ENCODE results near the gene BSG. TPM values are rescaled to one million over a fixed set of nuclear protein-coding genes. Genes with fewer than 3 reads are reported as not detected.

BSG gene
- total RNA-seq, 3 donors from 2014 or later, result 270 to 515 (median 282) TPM

DNA sequence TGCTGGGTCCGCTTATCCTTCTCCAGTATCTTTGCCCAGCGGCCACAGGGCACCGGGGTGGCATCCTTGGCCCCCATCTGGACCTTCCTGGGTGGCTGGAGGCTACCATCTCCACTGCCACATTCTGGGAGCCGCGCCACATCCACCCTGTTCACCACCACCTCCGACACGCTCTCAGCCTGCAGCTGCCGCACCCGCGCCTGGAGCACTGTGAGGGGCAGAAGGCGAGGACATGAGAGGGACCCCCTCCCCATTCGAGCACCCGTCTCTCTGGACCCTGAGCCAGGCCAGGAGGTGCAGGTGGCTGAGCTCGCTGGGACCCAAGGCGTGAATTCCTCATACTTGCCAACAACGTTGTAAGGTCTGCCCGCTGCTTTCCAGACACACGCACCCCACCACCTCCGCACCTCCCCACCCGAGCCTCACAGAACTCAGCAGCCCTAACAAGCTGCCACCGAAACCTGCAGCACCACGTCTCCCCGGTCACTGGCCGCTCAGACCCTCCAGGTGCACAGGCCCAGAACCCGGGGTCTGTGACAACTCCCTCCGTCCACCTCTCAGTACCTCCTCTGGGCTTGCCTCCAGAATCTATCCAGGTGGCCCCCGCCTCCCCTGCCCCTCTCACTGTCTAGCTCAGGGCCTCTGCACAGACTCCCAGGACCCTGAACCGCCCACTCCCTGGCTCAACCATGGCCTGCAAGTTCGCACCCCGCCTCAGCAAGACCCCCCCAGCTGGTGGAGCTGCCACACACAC is 57.7 kb downstream of the BSG start:
- TF ChIP-seq, protein P1, sequence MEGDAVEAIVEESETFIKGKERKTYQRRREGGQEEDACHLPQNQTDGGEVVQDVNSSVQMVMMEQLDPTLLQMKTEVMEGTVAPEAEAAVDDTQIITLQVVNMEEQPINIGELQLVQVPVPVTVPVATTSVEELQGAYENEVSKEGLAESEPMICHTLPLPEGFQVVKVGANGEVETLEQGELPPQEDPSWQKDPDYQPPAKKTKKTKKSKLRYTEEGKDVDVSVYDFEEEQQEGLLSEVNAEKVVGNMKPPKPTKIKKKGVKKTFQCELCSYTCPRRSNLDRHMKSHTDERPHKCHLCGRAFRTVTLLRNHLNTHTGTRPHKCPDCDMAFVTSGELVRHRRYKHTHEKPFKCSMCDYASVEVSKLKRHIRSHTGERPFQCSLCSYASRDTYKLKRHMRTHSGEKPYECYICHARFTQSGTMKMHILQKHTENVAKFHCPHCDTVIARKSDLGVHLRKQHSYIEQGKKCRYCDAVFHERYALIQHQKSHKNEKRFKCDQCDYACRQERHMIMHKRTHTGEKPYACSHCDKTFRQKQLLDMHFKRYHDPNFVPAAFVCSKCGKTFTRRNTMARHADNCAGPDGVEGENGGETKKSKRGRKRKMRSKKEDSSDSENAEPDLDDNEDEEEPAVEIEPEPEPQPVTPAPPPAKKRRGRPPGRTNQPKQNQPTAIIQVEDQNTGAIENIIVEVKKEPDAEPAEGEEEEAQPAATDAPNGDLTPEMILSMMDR (IDR thresholded peaks at IDR 0.05), result no peak
- TF ChIP-seq POLR2AphosphoS5 (IDR thresholded peaks at IDR 0.05), result no peak
- H3K9me3 ChIP-seq, result no peaks in the 10 kb centered on the region
- DNase-seq (ENCODE audit: low spot score in 2 of 2), result no peak
- H3K4me3 ChIP-seq, result no peak overlapping the region
- peaks cover 4 to 13% of the 10 kb centered on the region in 2 donors for H3K4me1 ChIP-seq
- H3K27ac ChIP-seq, result no peak overlapping the region
- no peaks in the 10 kb centered on the region for H3K36me3 ChIP-seq
- no peaks in the 10 kb centered on the region for H3K27me3 ChIP-seq
- intact Hi-C loops (cut with DNase I; ENCODE audit: low total_unique reads), result no loop called here

DNA sequence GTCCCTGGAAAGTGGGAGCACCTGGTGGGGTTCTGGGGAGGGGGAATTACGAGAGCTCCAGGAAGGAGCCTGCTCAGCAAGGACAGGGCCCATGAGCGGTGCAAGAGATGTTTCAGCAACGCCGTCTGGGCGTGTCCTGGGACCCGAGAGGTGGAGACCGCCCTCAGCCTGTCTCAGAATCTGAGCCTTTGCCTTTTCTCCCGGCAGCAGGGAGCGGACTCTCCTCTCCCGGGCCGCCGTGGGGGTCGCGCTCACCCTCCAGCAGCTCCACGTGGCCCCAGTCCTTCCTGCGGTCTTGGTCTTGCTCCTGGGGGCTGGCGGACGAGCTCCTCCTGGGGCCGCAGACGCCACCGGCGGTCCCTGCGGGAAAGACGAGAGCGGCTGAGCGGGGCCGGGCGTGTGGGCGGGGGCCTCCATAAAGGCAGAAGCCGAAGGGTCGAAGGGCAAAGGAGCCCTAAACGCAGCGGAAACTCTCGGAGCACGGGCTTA is 60.2 kb downstream of the BSG start:
- TF ChIP-seq, protein P1 (IDR thresholded peaks at IDR 0.05), result no peak
- no peak for TF ChIP-seq POLR2A (IDR thresholded peaks at IDR 0.05)
- no peak for TF ChIP-seq POLR2AphosphoS5 (IDR thresholded peaks at IDR 0.05)
- DNase-seq (ENCODE audit: low spot score in 2 of 2), result no peak
- Histone ChIP-seq H3K27me3 (no peaks in the 10 kb centered on the region), H3K27ac (peak overlapping the region; percentile 54 to 55), H3K4me3 (peak overlapping the region; percentile 65 to 78 (median 69)), H3K36me3 (no peaks in the 10 kb centered on the region), H3K4me1 (peaks cover 4 to 13% of the 10 kb centered on the region in 2 donors), H3K9me3 (no peaks in the 10 kb centered on the region)
- intact Hi-C loops (cut with DNase I; ENCODE audit: low total_unique reads), result no loop called here

Other genes with a start within 250 kb of the BSG start
- 10 to 100 TPM in 2 of 3 donors, 1 to 10 TPM in 1; 5.4 to 17.0 (median 12.8) TPM for gene MIER2, start 227.8 kb upstream of the BSG start, total RNA-seq
- gene C2CD4C, start 163.4 kb upstream of the BSG start, total RNA-seq, result 1 to 10 TPM in 1 of 3 donors, under 1 TPM in 2; 0.29 to 2.6 (median 0.80) TPM
- gene SHC2, start 111.6 kb upstream of the BSG start, total RNA-seq, result 10 to 100 TPM in 2 of 3 donors, 1 to 10 TPM in 1; 8.3 to 40.6 (median 21.8) TPM
- under 1 TPM in 1 of 3 donors, not detected in 2; 0.66 TPM for gene MADCAM1, start 76.1 kb upstream of the BSG start, total RNA-seq
- 10 to 100 TPM; 77.7 to 98.9 (median 77.7) TPM for gene TPGS1, start 65.1 kb upstream of the BSG start, total RNA-seq
- gene CDC34, start 40.8 kb upstream of the BSG start, total RNA-seq, result 10 to 100 TPM; 44.6 to 69.5 (median 49.3) TPM
- gene GZMM, start 28.5 kb upstream of the BSG start, total RNA-seq, result 1 to 10 TPM in 1 of 3 donors, under 1 TPM in 1, not detected in 1; 0.33 to 1.1 TPM
- gene HCN2, start 17.3 kb downstream of the BSG start, total RNA-seq, result under 1 TPM in 2 of 3 donors, not detected in 1; under 0.01 to 0.44 TPM
- 10 to 100 TPM; 21.9 to 34.7 (median 28.2) TPM for gene POLRMT, start 60.9 kb downstream of the BSG start, total RNA-seq
- gene FGF22, start 67.3 kb downstream of the BSG start, total RNA-seq, result under 1 TPM in 2 of 3 donors, not detected in 1; 0.33 to 0.48 TPM
- 10 to 100 TPM; 41.1 to 46.5 (median 46.2) TPM for gene RNF126, start 90.6 kb downstream of the BSG start, total RNA-seq
- 100 to 1,000 TPM in 2 of 3 donors, 10 to 100 TPM in 1; 37.8 to 198 (median 111) TPM for gene FSTL3, start 103.8 kb downstream of the BSG start, total RNA-seq
- not detected for gene PRSS57, start 122.9 kb downstream of the BSG start, total RNA-seq
- gene PALM, start 136.3 kb downstream of the BSG start, total RNA-seq, result 10 to 100 TPM; 16.1 to 61.0 (median 35.1) TPM
- gene MISP, start 178.5 kb downstream of the BSG start, total RNA-seq, result 1 to 10 TPM in 2 of 3 donors, under 1 TPM in 1; 0.16 to 3.6 (median 2.5) TPM
- gene PTBP1, start 224.9 kb downstream of the BSG start, total RNA-seq, result 100 to 1,000 TPM in 2 of 3 donors, 10 to 100 TPM in 1; 92.0 to 147 (median 131) TPM
- 1 to 10 TPM in 2 of 3 donors, not detected in 1; 6.9 to 9.1 TPM for gene PLPPR3, start 249.4 kb downstream of the BSG start, total RNA-seq

All from breast epithelium (tissue), 4 donors.